A673 (cell line): ENCODE measurements around the gene RABGAP1L. TPM values are rescaled to one million over a fixed set of nuclear protein-coding genes. Genes with fewer than 3 reads are reported as not detected.
"Not testable (repeated sequence)": the region's sequence is repeated elsewhere in the genome, so short reads cannot be mapped to it uniquely, and the experiment has no call there.

Source experiments
- BruUV-seq: library from RNA; stranded (reverse); fragments of 400-500 nt; replicated peaks from 2 replicates; lab custom pipeline; 2021; lab: Mats Ljungman, UMichigan
- CTCF ChIA-PET: fragments of 300-600 bp; sonication (Branson Sonifier 250); formaldehyde crosslinking; loops from one replicate; lab custom pipeline; 2022; ENCODE audit warnings: antibody characterized with exemption; lab: Charles Lee
- POLR2A ChIA-PET: fragments of 300-600 bp; sonication (Branson Sonifier 250); formaldehyde crosslinking; loops from one replicate; lab custom pipeline; 2022; ENCODE audit warnings: antibody characterized with exemption; ENCODE audit not compliant: low non-redundant PET; lab: Charles Lee
- DNase-seq: peaks from one replicate; pipeline ENCODE4 v3.0.0-alpha.2; 2015; ENCODE audit warnings: low spot score
- H3K27ac ChIP-seq: fragments of 200-600 bp; sonication (generic); 2 replicates; pipeline ENCODE4 v1.5.1; 2016; ENCODE audit warnings: mixed run types, low read depth, mild to moderate bottlenecking, mixed read lengths, antibody characterized with exemption, low read length; ENCODE audit not compliant: poor library complexity, severe bottlenecking
- H3K27me3 ChIP-seq: fragments of 200-600 bp; sonication (generic); replicated peaks from 2 replicates; pipeline ENCODE4 v1.6.1; 2017; ENCODE audit warnings: mixed run types, low read depth, mild to moderate bottlenecking, mixed read lengths, antibody characterized with exemption, low read length; ENCODE audit not compliant: insufficient read depth, poor library complexity
- H3K36me3 ChIP-seq: fragments of 200-600 bp; sonication (generic); 2 replicates; pipeline ENCODE4 v1.6.1; 2016; ENCODE audit warnings: mixed run types, mild to moderate bottlenecking, mixed read lengths, antibody characterized with exemption, low read length; ENCODE audit not compliant: insufficient read depth, poor library complexity, severe bottlenecking
- H3K4me1 ChIP-seq: fragments of 200-600 bp; sonication (generic); 2 replicates; pipeline ENCODE4 v1.6.1; 2017; ENCODE audit warnings: mixed run types, mild to moderate bottlenecking, mixed read lengths, antibody characterized with exemption, low read length; ENCODE audit not compliant: insufficient read depth, poor library complexity, severe bottlenecking
- H3K4me3 ChIP-seq: fragments of 200-600 bp; sonication (generic); 2 replicates; pipeline ENCODE4 v1.5.1; 2016; ENCODE audit warnings: low read depth, mixed run types, mild to moderate bottlenecking, mixed read lengths, low read length; ENCODE audit not compliant: poor library complexity, severe bottlenecking
- H3K9me3 ChIP-seq: fragments of 200-600 bp; sonication (generic); 2 replicates; pipeline ENCODE4 v1.6.1; 2016; ENCODE audit warnings: mixed run types, low read depth, mild to moderate bottlenecking, mixed read lengths, antibody characterized with exemption, low read length; ENCODE audit not compliant: poor library complexity, severe bottlenecking
- EZH2 ChIP-seq: fragments of 200-600 bp; sonication (generic); IDR thresholded peaks from 2 replicates; pipeline ENCODE4 v1.6.1; 2017; ENCODE audit warnings: borderline replicate concordance, low read depth, mild to moderate bottlenecking, mixed read lengths, antibody characterized with exemption, low read length; ENCODE audit not compliant: poor library complexity, severe bottlenecking
- intact Hi-C: fragments of 100-400 bp; cut with micrococcal nuclease; formaldehyde crosslinking; loops from one replicate; pipeline ENCODE4 v1.10.0; 2022; ENCODE audit not compliant: unreplicated experiment
- total RNA-seq: library from RNA; stranded (reverse); gene quantifications from 2 replicates; pipeline ENCODE4 v1.2.3, GENCODE V29; 2021
- TF ChIP-seq, protein P1 (sequence below): fragments of 300-800, 200-600 bp; sonication (generic); conservative IDR thresholded peaks from 2 replicates; pipeline ENCODE4 v1.5.1; 2017; ENCODE audit warnings: low read depth, mild to moderate bottlenecking, antibody characterized with exemption, low read length, moderate library complexity, mixed read lengths

Gene RABGAP1L
- total RNA-seq, 1 experiment from 2014 or later = 19.3 TPM

DNA sequence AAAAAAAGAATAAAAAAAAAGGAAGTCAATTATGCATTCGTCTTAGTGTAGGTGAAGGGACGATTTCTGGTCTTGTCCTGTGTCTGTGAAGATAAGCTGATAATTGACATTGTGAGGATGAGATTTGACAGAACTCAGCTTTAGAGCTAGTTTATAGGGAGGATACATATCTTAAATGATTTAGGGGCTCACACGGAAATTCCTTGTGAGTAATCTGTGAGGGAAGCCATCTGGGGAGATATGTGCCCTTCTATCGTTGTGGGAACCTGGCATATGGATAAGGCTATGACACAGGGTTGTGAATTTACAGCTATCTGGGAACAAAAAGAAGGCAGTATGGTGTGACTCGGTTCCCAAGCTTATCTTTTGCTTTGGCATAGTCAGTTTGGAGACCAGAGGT, 71.1 kb downstream of the RABGAP1L start:
- intact Hi-C loops = no loop called here

DNA sequence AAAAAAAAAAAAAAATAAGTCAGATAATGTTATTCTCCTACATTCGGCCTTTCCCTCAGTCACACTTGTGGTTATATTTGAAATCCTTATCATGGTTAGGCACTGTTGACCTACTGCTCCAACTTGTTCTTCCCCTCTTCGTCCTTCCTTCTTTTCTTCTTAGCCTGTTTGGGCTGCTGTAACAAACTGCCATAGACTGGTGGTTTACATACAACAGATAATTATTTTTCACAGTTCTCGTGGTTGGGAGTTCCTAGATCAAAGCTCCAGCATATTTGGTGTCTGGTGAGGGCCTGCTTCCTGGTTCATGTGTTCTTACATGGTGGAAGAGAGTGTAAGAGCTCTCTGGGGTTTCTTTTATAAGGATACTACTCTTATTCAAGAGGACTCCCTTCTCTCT, 73.4 kb downstream of the RABGAP1L start:
- BruUV-seq = no TSS peak
- CTCF ChIA-PET = no interaction called here
- H3K4me1 ChIP-seq = no peaks in the 10 kb centered on the region
- intact Hi-C loops = no loop called here
- H3K9me3 ChIP-seq = no peaks in the 10 kb centered on the region
- no peak overlapping the region for H3K27ac ChIP-seq
- POLR2A ChIA-PET = no interaction called here
- no peak overlapping the region for H3K4me3 ChIP-seq
- DNase-seq = no peak
- TF ChIP-seq, protein P1, sequence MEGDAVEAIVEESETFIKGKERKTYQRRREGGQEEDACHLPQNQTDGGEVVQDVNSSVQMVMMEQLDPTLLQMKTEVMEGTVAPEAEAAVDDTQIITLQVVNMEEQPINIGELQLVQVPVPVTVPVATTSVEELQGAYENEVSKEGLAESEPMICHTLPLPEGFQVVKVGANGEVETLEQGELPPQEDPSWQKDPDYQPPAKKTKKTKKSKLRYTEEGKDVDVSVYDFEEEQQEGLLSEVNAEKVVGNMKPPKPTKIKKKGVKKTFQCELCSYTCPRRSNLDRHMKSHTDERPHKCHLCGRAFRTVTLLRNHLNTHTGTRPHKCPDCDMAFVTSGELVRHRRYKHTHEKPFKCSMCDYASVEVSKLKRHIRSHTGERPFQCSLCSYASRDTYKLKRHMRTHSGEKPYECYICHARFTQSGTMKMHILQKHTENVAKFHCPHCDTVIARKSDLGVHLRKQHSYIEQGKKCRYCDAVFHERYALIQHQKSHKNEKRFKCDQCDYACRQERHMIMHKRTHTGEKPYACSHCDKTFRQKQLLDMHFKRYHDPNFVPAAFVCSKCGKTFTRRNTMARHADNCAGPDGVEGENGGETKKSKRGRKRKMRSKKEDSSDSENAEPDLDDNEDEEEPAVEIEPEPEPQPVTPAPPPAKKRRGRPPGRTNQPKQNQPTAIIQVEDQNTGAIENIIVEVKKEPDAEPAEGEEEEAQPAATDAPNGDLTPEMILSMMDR = no peak
- no peak for TF ChIP-seq EZH2
- no peaks in the 10 kb centered on the region for H3K36me3 ChIP-seq
- H3K27me3 ChIP-seq = no peaks in the 10 kb centered on the region

More for the DNA sequence above, 71.1 kb downstream of the RABGAP1L start:
- H3K9me3 ChIP-seq = no peaks in the 10 kb centered on the region
- no peaks in the 10 kb centered on the region for H3K36me3 ChIP-seq
- TF ChIP-seq, protein P1 = no peak
- TF ChIP-seq EZH2 = no peak
- no TSS peak for BruUV-seq
- DNase-seq = no peak
- ChIA-PET POLR2A (no interaction called here), CTCF (no interaction called here)
- H3K4me1 ChIP-seq = no peaks in the 10 kb centered on the region
- no peaks in the 10 kb centered on the region for H3K27me3 ChIP-seq
- H3K27ac ChIP-seq = no peak overlapping the region
- no peak overlapping the region for H3K4me3 ChIP-seq

DNA sequence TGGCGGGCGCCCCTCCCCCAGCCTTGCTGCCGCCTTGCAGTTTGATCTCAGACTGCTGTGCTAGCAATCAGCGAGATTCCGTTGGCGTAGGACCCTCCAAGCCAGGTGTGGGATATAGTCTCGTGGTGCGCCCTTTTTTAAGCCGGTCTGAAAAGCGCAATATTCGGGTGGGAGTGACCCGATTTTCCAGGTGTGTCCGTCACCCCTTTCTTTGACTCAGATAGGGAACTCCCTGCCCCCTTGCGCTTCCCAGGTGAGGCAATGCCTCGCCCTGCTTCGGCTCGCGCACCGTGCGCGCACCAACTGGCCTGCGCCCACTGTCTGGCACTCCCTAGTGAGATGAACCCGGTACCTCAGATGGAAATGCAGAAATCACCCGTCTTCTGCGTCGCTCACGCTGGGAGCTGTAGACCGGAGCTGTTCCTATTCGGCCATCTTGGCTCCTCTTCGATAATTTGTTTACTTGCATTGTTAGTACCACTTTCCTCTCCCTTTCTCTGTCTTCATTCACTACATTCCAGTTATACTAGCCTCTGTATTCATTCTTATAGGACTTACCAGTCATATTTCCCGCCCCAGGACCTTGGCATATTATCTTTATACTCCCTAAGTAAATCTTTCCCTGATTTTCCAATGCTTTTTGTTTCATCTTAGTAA, 79.7 kb downstream of the RABGAP1L start:
- H3K4me3 ChIP-seq, CTCF ChIA-PET, H3K27me3 ChIP-seq, intact Hi-C loops, BruUV-seq, H3K9me3 ChIP-seq, H3K4me1 ChIP-seq, H3K27ac ChIP-seq, POLR2A ChIA-PET, H3K36me3 ChIP-seq, DNase-seq: not testable (repeated sequence)

DNA sequence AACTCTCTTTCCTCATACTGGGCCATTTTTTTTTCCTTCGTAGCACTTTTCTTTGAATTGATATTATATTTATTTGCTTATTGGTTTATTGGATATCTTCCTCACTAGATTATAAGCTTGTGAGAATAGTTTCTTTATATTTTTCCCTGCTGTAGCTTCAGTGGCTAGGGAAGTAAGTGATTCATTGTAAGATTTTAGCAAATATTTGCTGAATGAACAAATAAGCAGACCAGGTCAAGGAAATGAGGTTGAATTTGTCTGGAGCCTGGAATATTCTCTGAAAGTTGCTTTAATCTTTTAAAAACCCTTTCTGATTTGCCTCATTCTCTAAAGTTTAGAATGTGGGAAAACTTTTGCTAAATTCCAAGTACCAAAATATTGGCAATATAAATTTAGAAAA, 80.2 kb downstream of the RABGAP1L start:
- CTCF ChIA-PET = no interaction called here
- POLR2A ChIA-PET = no interaction called here
- BruUV-seq = no TSS peak
- Histone ChIP-seq H3K36me3 (no peaks in the 10 kb centered on the region), H3K9me3 (no peaks in the 10 kb centered on the region), H3K4me3 (no peak overlapping the region), H3K27me3 (no peaks in the 10 kb centered on the region), H3K4me1 (no peaks in the 10 kb centered on the region), H3K27ac (no peak overlapping the region)
- no peak for DNase-seq
- intact Hi-C loops = no loop called here
- no peak for TF ChIP-seq EZH2
- TF ChIP-seq, protein P1 = no peak
